Right atrium auricular region (tissue), 2 donors: Measurements from ENCODE around the gene NKX1-1. TPM values are rescaled to one million over a fixed set of nuclear protein-coding genes. Genes with fewer than 3 reads are reported as not detected.

Source experiments
- DNase-seq: peaks from one replicate; pipeline ENCODE4 v3.0.0-alpha.2; 2019; ENCODE audit warnings: low spot score
- H3K27ac ChIP-seq, 2 donors: fragments of 200-600 bp; sonication (generic); 1 replicate in 1 of 2; 2 replicates in 1 of 2; pipeline ENCODE4 v1.5.1; 2016 to 2019
- H3K27me3 ChIP-seq, 2 donors: fragments of 200-600 bp; sonication (generic); one replicate each; pipeline versions ENCODE4 v1.5.1 to v1.6.0; 2017 to 2019
- H3K36me3 ChIP-seq: fragments of 200-600 bp; sonication (generic); one replicate; pipeline ENCODE4 v1.5.1; 2016
- H3K4me1 ChIP-seq, 2 donors: fragments of 200-600 bp; sonication (generic); one replicate each; pipeline versions ENCODE4 v1.5.1 to v1.6.0; 2017 to 2019
- H3K4me3 ChIP-seq, 2 donors: fragments of 200-600 bp; sonication (generic); 1 replicate in 1 of 2; 2 replicates in 1 of 2; pipeline ENCODE4 v1.5.1; 2017 to 2019; ENCODE audit warnings: mild to moderate bottlenecking in 1 of 2, moderate library complexity in 1 of 2
- H3K9me3 ChIP-seq, 2 donors: fragments of 200-600 bp; sonication (generic); one replicate each; pipeline ENCODE4 v1.5.1; 2019
- total RNA-seq, 2 donors: library from RNA; depleted of rRNA; stranded (reverse); fragments of >200 nt; gene quantifications; one replicate each; pipeline ENCODE4 v1.1.0, GENCODE V29; 2016
- TF ChIP-seq, protein P1 (sequence below), 2 donors: fragments of 200-600 bp; sonication (generic); IDR thresholded peaks; one replicate each; pipeline ENCODE4 v1.5.1; 2019; ENCODE audit warnings: antibody characterized with exemption in 2 of 2

NKX1-1 gene
- total RNA-seq, 2 donors from 2014 or later, result not detected

DNA sequence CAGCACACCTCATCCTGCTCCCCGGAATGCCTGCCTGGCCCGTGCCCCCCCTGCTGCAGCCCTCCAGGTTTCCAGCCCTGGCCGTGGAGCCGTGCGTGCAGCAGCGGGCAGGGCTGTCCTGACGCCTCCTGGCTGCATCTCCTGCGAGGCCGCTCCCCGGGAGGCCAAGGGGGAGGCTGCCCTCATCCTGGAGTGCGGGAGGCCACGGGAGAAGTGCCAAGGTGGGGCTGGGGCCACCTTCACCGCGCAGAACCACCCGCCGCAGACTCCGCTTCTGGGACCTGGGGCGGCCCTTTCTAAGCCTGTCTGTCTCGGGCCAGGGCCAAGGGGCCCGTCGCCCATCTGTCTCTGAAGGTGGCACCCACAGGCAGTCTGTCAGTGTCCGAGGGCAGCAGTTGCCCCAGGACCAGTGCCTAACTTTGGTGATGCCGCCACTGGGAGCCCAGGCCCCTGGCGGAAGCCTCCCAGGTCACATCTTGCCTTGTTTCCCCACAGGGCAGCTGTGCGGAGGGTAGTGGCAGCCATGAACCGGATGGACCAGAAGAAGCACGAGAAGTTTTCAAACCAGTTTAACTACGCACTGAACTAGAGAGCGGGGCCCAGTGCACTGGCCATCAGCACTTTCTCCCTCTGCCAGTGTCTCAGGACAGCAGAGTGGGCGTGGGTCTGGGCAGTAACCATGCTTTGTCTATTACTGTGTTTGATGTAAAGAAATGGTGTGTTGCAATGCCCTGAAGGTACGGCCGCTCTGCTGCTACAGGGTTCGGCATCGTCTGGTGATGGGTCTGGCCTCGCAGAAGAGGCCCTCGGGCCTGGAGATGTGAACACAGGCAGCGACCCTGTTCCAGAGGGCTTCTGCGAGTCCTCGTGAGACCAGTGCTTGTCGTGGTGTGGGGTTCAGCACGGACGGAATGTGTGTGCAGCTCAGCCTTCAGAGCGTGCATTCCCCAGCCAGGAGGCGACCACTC lies 20.6 kb downstream of the NKX1-1 start:
- Histone ChIP-seq H3K9me3 (peaks cover 0 to 8% of the 10 kb centered on the region in 2 donors), H3K27ac (no peak overlapping the region), H3K4me1 (no peaks in the 10 kb centered on the region), H3K4me3 (no peak overlapping the region), H3K36me3 (peaks cover 20% of the 10 kb centered on the region), H3K27me3 (no peaks in the 10 kb centered on the region)
- TF ChIP-seq, protein P1, sequence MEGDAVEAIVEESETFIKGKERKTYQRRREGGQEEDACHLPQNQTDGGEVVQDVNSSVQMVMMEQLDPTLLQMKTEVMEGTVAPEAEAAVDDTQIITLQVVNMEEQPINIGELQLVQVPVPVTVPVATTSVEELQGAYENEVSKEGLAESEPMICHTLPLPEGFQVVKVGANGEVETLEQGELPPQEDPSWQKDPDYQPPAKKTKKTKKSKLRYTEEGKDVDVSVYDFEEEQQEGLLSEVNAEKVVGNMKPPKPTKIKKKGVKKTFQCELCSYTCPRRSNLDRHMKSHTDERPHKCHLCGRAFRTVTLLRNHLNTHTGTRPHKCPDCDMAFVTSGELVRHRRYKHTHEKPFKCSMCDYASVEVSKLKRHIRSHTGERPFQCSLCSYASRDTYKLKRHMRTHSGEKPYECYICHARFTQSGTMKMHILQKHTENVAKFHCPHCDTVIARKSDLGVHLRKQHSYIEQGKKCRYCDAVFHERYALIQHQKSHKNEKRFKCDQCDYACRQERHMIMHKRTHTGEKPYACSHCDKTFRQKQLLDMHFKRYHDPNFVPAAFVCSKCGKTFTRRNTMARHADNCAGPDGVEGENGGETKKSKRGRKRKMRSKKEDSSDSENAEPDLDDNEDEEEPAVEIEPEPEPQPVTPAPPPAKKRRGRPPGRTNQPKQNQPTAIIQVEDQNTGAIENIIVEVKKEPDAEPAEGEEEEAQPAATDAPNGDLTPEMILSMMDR (IDR thresholded peaks at IDR 0.05), result no peak
- no peak for DNase-seq

DNA sequence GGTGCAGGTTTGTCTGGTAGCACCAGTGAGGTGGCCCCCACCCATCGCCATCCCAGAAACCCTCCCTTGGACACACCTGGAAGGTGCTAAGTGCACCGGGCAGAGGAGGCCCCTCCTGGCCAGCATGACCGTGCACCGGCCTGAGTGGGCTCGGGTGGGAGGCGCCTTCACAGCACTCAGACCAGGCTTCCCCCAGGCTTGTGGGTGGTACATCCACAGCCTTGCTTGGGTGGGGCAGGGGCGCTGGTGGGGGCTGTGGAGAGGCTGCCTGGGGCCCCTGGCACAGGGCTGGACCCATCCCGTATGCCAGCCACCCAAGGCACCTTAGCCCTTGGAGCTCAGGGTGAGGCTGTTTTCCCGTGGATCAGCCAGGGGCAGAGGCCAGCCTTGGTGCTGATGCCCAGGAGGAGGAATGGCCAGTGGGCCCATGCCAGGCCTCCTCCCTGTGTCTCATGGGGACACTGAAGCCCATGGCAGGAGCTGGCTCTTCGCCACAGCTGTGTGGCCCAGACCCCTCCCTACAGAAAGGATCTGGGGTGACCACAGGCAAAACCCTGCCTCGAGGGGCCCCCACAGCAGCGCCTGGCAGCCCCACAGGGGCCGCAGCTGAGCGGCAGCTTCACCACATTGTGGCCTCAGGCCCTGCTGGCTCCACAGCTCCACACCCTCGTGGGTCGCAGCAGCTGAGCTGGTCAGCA lies 21.4 kb downstream of the NKX1-1 start:
- Histone ChIP-seq H3K4me3 (no peak overlapping the region), H3K9me3 (peaks cover 0 to 8% of the 10 kb centered on the region in 2 donors), H3K4me1 (no peaks in the 10 kb centered on the region), H3K27ac (no peak overlapping the region), H3K36me3 (peaks cover 20% of the 10 kb centered on the region), H3K27me3 (no peaks in the 10 kb centered on the region)
- TF ChIP-seq, protein P1 (IDR thresholded peaks at IDR 0.05), result no peak
- DNase-seq, result no peak

DNA sequence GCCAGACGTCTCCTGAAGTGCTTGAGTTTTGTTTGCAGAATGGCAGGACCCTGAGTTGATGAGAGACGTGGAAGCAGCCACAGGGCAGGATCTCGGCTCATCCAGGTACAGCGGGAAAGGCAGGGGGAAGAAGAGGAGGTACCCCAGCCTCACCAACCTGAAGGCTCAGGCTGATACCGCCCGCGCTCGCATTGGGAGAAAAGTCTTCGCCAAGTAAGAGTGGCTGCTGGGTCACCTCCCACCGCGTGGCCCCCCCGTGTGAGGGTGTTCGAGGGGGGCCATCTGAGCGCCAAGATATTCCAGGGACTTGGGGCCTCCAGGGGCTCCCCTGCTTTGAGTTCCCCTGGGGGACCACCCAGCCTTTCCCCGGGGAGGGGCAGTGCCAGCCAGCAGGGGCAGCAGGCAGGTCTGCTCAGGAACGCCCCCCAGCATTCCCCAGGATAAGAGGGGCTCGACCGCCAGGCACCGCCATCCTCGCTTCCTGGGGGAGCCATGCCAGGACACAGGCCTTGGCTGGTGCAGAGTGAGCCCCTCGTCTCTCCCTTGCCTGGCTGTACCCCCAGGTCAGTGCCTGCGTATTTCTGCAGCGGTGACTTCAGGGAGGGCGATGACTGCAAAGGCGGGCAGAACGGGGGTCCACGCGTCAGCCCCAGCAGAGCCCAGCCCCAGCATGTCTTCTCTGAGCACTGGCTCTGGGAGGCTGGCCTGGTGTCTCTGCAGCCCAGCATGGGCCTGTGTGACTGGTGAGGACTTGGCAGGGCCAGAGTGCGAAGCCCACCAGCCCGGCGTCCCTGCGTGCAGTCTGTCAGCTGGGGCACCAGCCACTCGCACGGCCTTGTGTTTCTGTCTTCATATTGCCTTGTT lies 22.3 kb downstream of the NKX1-1 start:
- peaks cover 0 to 8% of the 10 kb centered on the region in 2 donors for H3K9me3 ChIP-seq
- H3K27ac ChIP-seq, result no peak overlapping the region
- no peak for DNase-seq
- H3K27me3 ChIP-seq, result no peaks in the 10 kb centered on the region
- H3K4me1 ChIP-seq, result no peaks in the 10 kb centered on the region
- TF ChIP-seq, protein P1 (IDR thresholded peaks at IDR 0.05), result no peak
- peaks cover 20% of the 10 kb centered on the region for H3K36me3 ChIP-seq
- H3K4me3 ChIP-seq, result no peak overlapping the region

DNA sequence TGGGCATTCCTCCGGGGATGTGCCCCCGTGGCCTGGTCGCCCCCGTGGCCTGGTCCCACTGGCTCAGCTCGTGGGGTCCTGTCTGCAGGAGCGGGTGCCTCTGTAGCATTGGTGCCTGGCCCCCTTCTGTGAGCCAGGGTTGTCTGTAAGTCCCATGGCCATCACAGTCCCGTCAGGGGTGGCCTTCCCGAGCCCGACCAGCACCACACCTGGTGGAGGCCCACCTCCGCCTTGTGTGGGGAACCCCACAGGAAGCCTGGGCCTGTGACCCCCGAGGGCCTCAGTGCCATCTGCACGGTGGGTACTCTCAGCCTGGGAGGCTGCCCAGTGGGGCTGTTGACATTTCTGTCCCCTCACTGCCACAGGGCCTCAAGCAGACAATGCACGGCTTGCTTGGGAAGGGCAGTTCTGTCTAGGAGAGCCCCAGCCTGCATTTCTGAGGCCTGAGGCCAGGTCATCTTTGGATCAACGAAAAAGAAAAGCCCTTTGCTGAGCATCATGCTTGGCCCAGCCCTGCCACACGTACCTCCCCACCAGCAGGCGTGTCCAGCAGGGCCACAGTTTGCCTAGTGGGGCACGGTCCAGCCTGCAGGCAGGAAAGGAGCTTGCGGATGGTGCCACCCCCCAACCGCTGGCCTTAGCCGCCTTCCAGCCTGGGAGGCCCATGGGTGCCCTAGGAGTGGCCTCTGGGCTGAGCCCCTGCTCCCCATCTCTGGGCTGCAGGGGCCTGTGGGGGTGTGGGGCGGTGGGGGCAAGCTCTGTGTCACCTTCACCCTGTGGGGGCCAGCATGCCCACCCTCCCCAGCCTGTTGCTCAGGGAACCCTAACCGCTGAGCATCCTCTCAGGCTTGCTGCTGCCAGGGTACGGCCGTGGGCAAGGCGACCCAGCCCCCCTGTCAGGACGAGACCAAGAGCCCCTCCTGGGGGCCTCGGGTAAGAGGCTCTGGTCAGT lies 23.2 kb downstream of the NKX1-1 start:
- TF ChIP-seq, protein P1 (IDR thresholded peaks at IDR 0.05), result no peak
- DNase-seq, result no peak
- Histone ChIP-seq H3K36me3 (peaks cover 20% of the 10 kb centered on the region), H3K4me1 (no peaks in the 10 kb centered on the region), H3K27me3 (no peaks in the 10 kb centered on the region), H3K27ac (no peak overlapping the region), H3K9me3 (peaks cover 0 to under 1% of the 10 kb centered on the region in 2 donors), H3K4me3 (no peak overlapping the region)
